SK-N-SH treated with all-trans-retinoic acid at 6 μM for 48 hours (cell line): ENCODE measurements around the gene SAFB2.

Experiments
- CSDC2 ChIP-seq: fragments of 250-450 bp; sonication (Bioruptor Pico); IDR thresholded peaks from 2 replicates; pipeline ENCODE4 v1.5.0; 2020; ENCODE audit warnings: mild to moderate bottlenecking, moderate library complexity
- CSRNP3 ChIP-seq: fragments of 250-450 bp; sonication (Bioruptor Pico); IDR thresholded peaks from 2 replicates; pipeline ENCODE4 v1.5.1; 2021; ENCODE audit warnings: mild to moderate bottlenecking, moderate library complexity
- GLIS3 ChIP-seq: fragments of 250-450 bp; sonication (Bioruptor Pico); IDR thresholded peaks from 2 replicates; pipeline ENCODE4 v1.5.0; 2020; ENCODE audit warnings: mild to moderate bottlenecking, moderate library complexity
- ISL1 ChIP-seq: fragments of 250-450 bp; sonication (Bioruptor Pico); IDR thresholded peaks from 2 replicates; pipeline ENCODE4 v2.1.2; 2022; ENCODE audit warnings: mild to moderate bottlenecking, moderate library complexity
- PATZ1 ChIP-seq: fragments of 250-450 bp; sonication (Bioruptor Pico); IDR thresholded peaks from 2 replicates; pipeline ENCODE4 v1.8.0; 2020; ENCODE audit warnings: mild to moderate bottlenecking, moderate library complexity, borderline replicate concordance
- PPARA ChIP-seq: fragments of 250-450 bp; sonication (Bioruptor Pico); IDR thresholded peaks from 2 replicates; pipeline ENCODE4 v1.5.0; 2020; ENCODE audit warnings: mild to moderate bottlenecking, borderline replicate concordance
- TF ChIP-seq, protein P1 (sequence below): fragments of 250-450 bp; sonication (Bioruptor Pico); IDR thresholded peaks from 2 replicates; pipeline ENCODE4 v1.5.0; 2020; ENCODE audit warnings: mild to moderate bottlenecking, moderate library complexity

DNA sequence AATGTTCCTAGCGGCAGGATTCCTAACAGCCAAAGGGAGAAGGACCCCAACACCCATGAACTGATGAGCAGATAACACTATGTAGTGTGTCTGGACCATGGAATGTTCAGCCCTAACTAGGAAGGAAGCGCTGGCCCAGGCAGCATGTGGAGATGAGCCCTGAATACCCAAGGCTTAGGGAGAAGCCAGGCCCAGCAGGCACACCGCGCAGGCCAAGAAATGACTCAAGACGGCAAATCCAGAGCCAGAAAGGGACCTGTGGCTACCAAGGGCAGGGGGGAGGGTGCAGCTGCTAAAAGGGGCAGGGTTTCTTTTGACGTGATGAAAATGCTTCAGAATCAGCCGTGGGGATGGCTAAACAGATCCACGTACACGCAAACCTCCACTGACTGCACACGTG is 34.1 kb downstream of the SAFB2 start:
- TF ChIP-seq ISL1 (CRISPR knock-in tag), result no peak
- TF ChIP-seq CSDC2 (CRISPR knock-in tag), result no peak
- TF ChIP-seq, protein P1, sequence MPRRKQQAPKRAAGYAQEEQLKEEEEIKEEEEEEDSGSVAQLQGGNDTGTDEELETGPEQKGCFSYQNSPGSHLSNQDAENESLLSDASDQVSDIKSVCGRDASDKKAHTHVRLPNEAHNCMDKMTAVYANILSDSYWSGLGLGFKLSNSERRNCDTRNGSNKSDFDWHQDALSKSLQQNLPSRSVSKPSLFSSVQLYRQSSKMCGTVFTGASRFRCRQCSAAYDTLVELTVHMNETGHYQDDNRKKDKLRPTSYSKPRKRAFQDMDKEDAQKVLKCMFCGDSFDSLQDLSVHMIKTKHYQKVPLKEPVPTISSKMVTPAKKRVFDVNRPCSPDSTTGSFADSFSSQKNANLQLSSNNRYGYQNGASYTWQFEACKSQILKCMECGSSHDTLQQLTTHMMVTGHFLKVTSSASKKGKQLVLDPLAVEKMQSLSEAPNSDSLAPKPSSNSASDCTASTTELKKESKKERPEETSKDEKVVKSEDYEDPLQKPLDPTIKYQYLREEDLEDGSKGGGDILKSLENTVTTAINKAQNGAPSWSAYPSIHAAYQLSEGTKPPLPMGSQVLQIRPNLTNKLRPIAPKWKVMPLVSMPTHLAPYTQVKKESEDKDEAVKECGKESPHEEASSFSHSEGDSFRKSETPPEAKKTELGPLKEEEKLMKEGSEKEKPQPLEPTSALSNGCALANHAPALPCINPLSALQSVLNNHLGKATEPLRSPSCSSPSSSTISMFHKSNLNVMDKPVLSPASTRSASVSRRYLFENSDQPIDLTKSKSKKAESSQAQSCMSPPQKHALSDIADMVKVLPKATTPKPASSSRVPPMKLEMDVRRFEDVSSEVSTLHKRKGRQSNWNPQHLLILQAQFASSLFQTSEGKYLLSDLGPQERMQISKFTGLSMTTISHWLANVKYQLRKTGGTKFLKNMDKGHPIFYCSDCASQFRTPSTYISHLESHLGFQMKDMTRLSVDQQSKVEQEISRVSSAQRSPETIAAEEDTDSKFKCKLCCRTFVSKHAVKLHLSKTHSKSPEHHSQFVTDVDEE (CRISPR knock-in tag), result no peak
- no peak for TF ChIP-seq PATZ1
- TF ChIP-seq CSRNP3, result no peak
- TF ChIP-seq PPARA (CRISPR knock-in tag), result no peak
- TF ChIP-seq GLIS3, result no peak
